Panc1 (cell line): ENCODE results near the gene ASXL2. TPM values are rescaled to one million over a fixed set of nuclear protein-coding genes. Genes with fewer than 3 reads are reported as not detected.

Experiments
- ATAC-seq: fragments of 200-7000 bp; cut with Tn5 transposase; 2 replicates; pipeline ENCODE4 v1.9.1; 2020; ENCODE audit warnings: mild to moderate bottlenecking, moderate library complexity
- BruUV-seq: library from RNA; stranded (reverse); fragments of 400-500 nt; replicated peaks from 2 replicates; lab custom pipeline; 2021; lab: Mats Ljungman, UMichigan
- CTCF ChIA-PET: fragments of 300-600 bp; sonication (Branson Sonifier 250); formaldehyde crosslinking; loops from one replicate; lab custom pipeline; 2022; ENCODE audit warnings: antibody characterized with exemption; lab: Charles Lee
- POLR2A ChIA-PET: fragments of 300-600 bp; sonication (Branson Sonifier 250); formaldehyde crosslinking; loops from one replicate; lab custom pipeline; 2022; ENCODE audit warnings: antibody characterized with exemption; lab: Charles Lee
- DNase-seq: peaks from one replicate; pipeline ENCODE4 v3.0.0-alpha.2; 2010; ENCODE audit warnings: low read depth, low spot score
- H3K27ac ChIP-seq: 2 replicates; pipeline ENCODE4 v1.5.1; 2011; ENCODE audit warnings: mild to moderate bottlenecking, low read length, inconsistent platforms
- H3K27me3 ChIP-seq: fragments of 200-500 bp; sonication (Bioruptor generic); 2 replicates; pipeline ENCODE4 v1.6.0; 2014; ENCODE audit warnings: low read length, inconsistent platforms; ENCODE audit not compliant: control insufficient read depth, insufficient read depth
- H3K36me3 ChIP-seq: fragments of 200-500 bp; sonication (Bioruptor generic); 2 replicates; pipeline ENCODE4 v1.5.1; 2014; ENCODE audit warnings: inconsistent platforms, mild to moderate bottlenecking, low read length, moderate library complexity; ENCODE audit not compliant: control insufficient read depth, insufficient read depth
- H3K4me1 ChIP-seq: 2 replicates; pipeline ENCODE4 v1.5.1; 2011; ENCODE audit warnings: inconsistent platforms, mild to moderate bottlenecking, low read length, moderate library complexity; ENCODE audit not compliant: control insufficient read depth, insufficient read depth
- H3K4me3 ChIP-seq, 2 experiments: 2 replicates each; pipeline ENCODE4 v1.5.1; 2011 to 2012; ENCODE audit warnings: low read depth in 2 of 2, low read length in 2 of 2, mild to moderate bottlenecking in 2 of 2, inconsistent platforms in 1 of 2, moderate library complexity in 1 of 2
- H3K9me3 ChIP-seq: fragments of 200-500 bp; sonication (Bioruptor generic); 2 replicates; pipeline ENCODE4 v1.5.1; 2014; ENCODE audit warnings: low read depth, mild to moderate bottlenecking, inconsistent platforms, low read length, moderate library complexity; ENCODE audit not compliant: control insufficient read depth, insufficient read depth
- CTCF ChIP-seq: fragments of 450-650 bp; IDR thresholded peaks from 2 replicates; pipeline ENCODE4 v1.5.1; 2017; ENCODE audit warnings: mild to moderate bottlenecking
- POLR2AphosphoS5 ChIP-seq: IDR thresholded peaks from 2 replicates; pipeline ENCODE4 v1.6.1; 2012; ENCODE audit warnings: mild to moderate bottlenecking, low read depth, low read length, moderate library complexity
- REST ChIP-seq, 2 experiments: IDR thresholded peaks; 2 replicates each; pipeline ENCODE4 v1.6.1; 2011 to 2012; ENCODE audit warnings: low read depth in 2 of 2, control low read depth in 1 of 2, low read length in 1 of 2, mild to moderate bottlenecking in 1 of 2, moderate library complexity in 1 of 2; ENCODE audit not compliant: insufficient read depth in 1 of 2
- SIN3A ChIP-seq: IDR thresholded peaks from 2 replicates; pipeline ENCODE4 v1.6.1; 2012; ENCODE audit warnings: low read depth, mild to moderate bottlenecking, low read length, moderate library complexity, borderline replicate concordance; ENCODE audit not compliant: insufficient read depth
- TCF7L2 ChIP-seq: IDR thresholded peaks from 2 replicates; pipeline ENCODE4 v1.6.1; 2011; ENCODE audit warnings: mild to moderate bottlenecking, low read depth, low read length, inconsistent platforms
- in situ Hi-C: cut with HindIII; loops from 2 replicates; pipeline ENCODE4 v1.10.0; 2016; ENCODE audit warnings: low sequenced_read_pairs, low pct_unique_long_range_greater_than_20kb
- intact Hi-C: fragments of 100-400 bp; cut with micrococcal nuclease; formaldehyde crosslinking; loops from one replicate; pipeline ENCODE4 v1.10.0; 2022; ENCODE audit not compliant: unreplicated experiment
- total RNA-seq: library from RNA; stranded (reverse); gene quantifications from one replicate; pipeline ENCODE4 v1.2.1, GENCODE V29; 2021; ENCODE audit not compliant: unreplicated experiment

ASXL2 gene
- total RNA-seq, 1 experiment from 2014 or later, result 43.4 TPM

- no peak for DNase-seq
- H3K36me3 ChIP-seq, result 0 out of 2 replicates have a peak, but pooled peaks cover 4% of the 10 kb centered on the region
- no peak for TF ChIP-seq CTCF
- TF ChIP-seq TCF7L2, result no peak
- no peak for TF ChIP-seq POLR2AphosphoS5
- no peak for TF ChIP-seq SIN3A
- no peak for TF ChIP-seq REST (IDR thresholded peaks at IDR 0.05; ENCODE audit: insufficient read depth in 1 of 2, low read depth in 2 of 2, low read length in 1 of 2)
- H3K4me3 ChIP-seq, result no peak overlapping the region
- BruUV-seq, result no TSS peak
- ATAC-seq, result no peak
- in situ Hi-C loops (no loop called here), intact Hi-C loops (no loop called here)
- ChIA-PET POLR2A (interaction anchor here (0.6 kb wide), 1 partner anchor 10 kb away, joined by 5 read pairs; no protein-coding TSS in a partner anchor), CTCF (no interaction called here)
- H3K27me3 ChIP-seq, result no peaks in the 10 kb centered on the region
- no peaks in the 10 kb centered on the region for H3K9me3 ChIP-seq
- peaks cover 2% of the 10 kb centered on the region; the same call in 1 of the 2 replicates for H3K4me1 ChIP-seq
- no peak overlapping the region for H3K27ac ChIP-seq
Observed at GRCh38 chr2:25845843-25846505, 32.3 kb downstream of the ASXL2 start.

GRCh38 chr2:25844089-25844488 lies 34.2 kb downstream of the ASXL2 start:
- no peaks in the 10 kb centered on the region for H3K27me3 ChIP-seq
- no peaks in the 10 kb centered on the region for H3K4me1 ChIP-seq
- H3K36me3 ChIP-seq, result peaks cover 6% of the 10 kb centered on the region; the same call in 1 of the 2 replicates
- no peak for DNase-seq
- TF ChIP-seq CTCF, result no peak
- no peak for TF ChIP-seq POLR2AphosphoS5
- TF ChIP-seq TCF7L2, result no peak
- no peak for TF ChIP-seq SIN3A
- TF ChIP-seq REST (IDR thresholded peaks at IDR 0.05; ENCODE audit: insufficient read depth in 1 of 2, low read depth in 2 of 2, low read length in 1 of 2), result no peak
- BruUV-seq, result no TSS peak
- in situ Hi-C loops (no loop called here), intact Hi-C loops (no loop called here)
- H3K9me3 ChIP-seq, result no peaks in the 10 kb centered on the region
- no peak overlapping the region for H3K4me3 ChIP-seq
- ChIA-PET CTCF (no interaction called here), POLR2A (no interaction called here)
- ATAC-seq, result no peak
- H3K27ac ChIP-seq, result no peak overlapping the region
